K562 (cell line): ENCODE data around the gene C13orf46. TPM values are rescaled to one million over a fixed set of nuclear protein-coding genes. Genes with fewer than 3 reads are reported as not detected.

Experiments
- ATAC-seq: fragments of 200-7000 bp; cut with Tn5 transposase; 3 replicates; pipeline ENCODE4 v1.9.1; 2020; ENCODE audit warnings: moderate library complexity
- BruUV-seq: library from RNA; stranded (reverse); fragments of 400-500 nt; replicated peaks from 2 replicates; lab custom pipeline; 2021; lab: Mats Ljungman, UMichigan
- CTCF ChIA-PET: fragments of 300-600 bp; formaldehyde crosslinking; extraction: SDS; loops from one replicate; lab custom pipeline; 2021; ENCODE audit warnings: low intra/inter-chr PET ratio; lab: Yijun Ruan, JAX
- POLR2A ChIA-PET: fragments of 300-600, 350-650 bp; sonication (Branson Sonifier 250); formaldehyde crosslinking; extraction: SDS; loops from one replicate; lab custom pipeline; 2021; ENCODE audit warnings: antibody characterized with exemption, inconsistent platforms; lab: Yijun Ruan, JAX
- DNase-seq, 4 experiments: peaks; one replicate each; pipeline versions ENCODE4 v3.0.0 to v3.0.0-alpha.2; 2011 to 2018; ENCODE audit warnings: low spot score in 3 of 4, mixed read lengths in 3 of 4; ENCODE audit errors: extremely low read depth in 1 of 4
- FAIRE-seq: peaks from 2 replicates; lab custom pipeline; 2011; peaks lifted over from hg19 to GRCh38; lab: Jason Lieb, UNC
- H2AFZ ChIP-seq: 2 replicates; pipeline ENCODE4 v1.6.0; 2011; ENCODE audit warnings: low read depth, low read length, control low read depth, inconsistent platforms
- H3K27ac ChIP-seq: fragments of 200-600 bp; 3 replicates; pipeline ENCODE4 v1.8.0; 2011; ENCODE audit warnings: low read depth, mild to moderate bottlenecking, control low read depth, inconsistent platforms, low read length, moderate library complexity, mixed read lengths; ENCODE audit errors: extremely low read depth
- H3K27me3 ChIP-seq, 2 experiments: fragments of 300-600 bp in 1 of 2; 2 replicates in 1 of 2; 3 replicates in 1 of 2; pipeline versions ENCODE4 v1.6.0 to v1.8.0; 2011; ENCODE audit warnings: inconsistent platforms in 2 of 2, low read length in 2 of 2, mild to moderate bottlenecking in 1 of 2, mixed read lengths in 1 of 2, moderate library complexity in 1 of 2; ENCODE audit not compliant: control insufficient read depth in 2 of 2, insufficient read depth in 2 of 2
- H3K36me3 ChIP-seq: fragments of 300-600 bp; 3 replicates; pipeline ENCODE4 v1.8.0; 2011; ENCODE audit warnings: mild to moderate bottlenecking, low read length, inconsistent platforms; ENCODE audit not compliant: control insufficient read depth, insufficient read depth
- H3K4me1 ChIP-seq, 2 experiments: fragments of 200-600 bp in 1 of 2; replicated peaks in 1 of 2; 2 replicates in 1 of 2; 3 replicates in 1 of 2; pipeline versions ENCODE4 v1.5.1 to v1.8.0; 2011; ENCODE audit warnings: inconsistent platforms in 2 of 2, low read length in 2 of 2, mild to moderate bottlenecking in 1 of 2, mixed read lengths in 1 of 2, moderate library complexity in 1 of 2; ENCODE audit not compliant: control insufficient read depth in 2 of 2, insufficient read depth in 2 of 2
- H3K4me2 ChIP-seq: 2 replicates; pipeline ENCODE4 v1.6.1; 2011; ENCODE audit warnings: low read length, control low read depth, inconsistent platforms, mixed read lengths; ENCODE audit not compliant: insufficient read depth
- H3K4me3 ChIP-seq: fragments of 200-600 bp; sonication (generic), shearing (Covaris generic); 2 replicates; pipeline ENCODE4 v1.5.1; 2016; ENCODE audit warnings: control low read depth, inconsistent platforms
- H3K79me2 ChIP-seq: fragments of 200-600 bp; 3 replicates; pipeline ENCODE4 v1.8.0; 2011; ENCODE audit warnings: low read length, inconsistent platforms; ENCODE audit not compliant: control insufficient read depth, insufficient read depth
- H3K9ac ChIP-seq, 2 experiments: 2 replicates each; pipeline versions ENCODE4 v1.6.0 to v1.6.1; 2011; ENCODE audit warnings: low read depth in 2 of 2, low read length in 2 of 2, control low read depth in 1 of 2, inconsistent platforms in 1 of 2, mild to moderate bottlenecking in 1 of 2, mixed read lengths in 1 of 2; ENCODE audit not compliant: insufficient read depth in 1 of 2
- H3K9me1 ChIP-seq: one replicate; pipeline ENCODE4 v1.6.0; 2011; ENCODE audit warnings: inconsistent platforms, mild to moderate bottlenecking, low read length, moderate library complexity; ENCODE audit not compliant: control insufficient read depth, insufficient read depth
- H3K9me3 ChIP-seq: replicated peaks from 2 replicates; pipeline ENCODE4 v1.5.1; 2011; ENCODE audit warnings: low read depth, low read length, inconsistent platforms; ENCODE audit not compliant: control insufficient read depth, insufficient read depth
- H4K20me1 ChIP-seq: replicated peaks from 2 replicates; pipeline ENCODE4 v1.6.1; 2011; ENCODE audit warnings: low read length, inconsistent platforms, mixed read lengths; ENCODE audit not compliant: control insufficient read depth, insufficient read depth
- HLTF ChIP-seq: fragments of 450-650 bp; IDR thresholded peaks from 2 replicates; pipeline ENCODE4 v1.6.1; 2016
- ZNF316 ChIP-seq: fragments of 450-650 bp; IDR thresholded peaks from 2 replicates; pipeline ENCODE4 v1.6.1; 2016
- ZNF507 ChIP-seq: conservative IDR thresholded peaks from 2 replicates; pipeline ENCODE4 v1.6.1; 2017; ENCODE audit warnings: missing genetic modification characterization, missing compliant biosample characterization
- ZNF583 ChIP-seq: fragments of 250-450 bp; sonication (Bioruptor Pico); IDR thresholded peaks from 2 replicates; pipeline ENCODE4 v1.4.0; 2020
- WGBS: fragments of 100-300 bp; shearing (Covaris generic); methylation state at CpG from one replicate; pipeline ENCODE4 v1.1.6; 2016; ENCODE audit warnings: low coverage, mixed read lengths; ENCODE audit not compliant: insufficient coverage; ENCODE audit errors: missing lambda C conversion rate; 5-methylcytosine and 5-hydroxymethylcytosine counted together
- in situ Hi-C: fragments of 300-500 bp; cut with MboI; formaldehyde crosslinking; loops from 4 replicates; pipeline ENCODE4 v1.15.0; 2018; ENCODE audit warnings: inconsistent platforms, mixed read lengths
- intact Hi-C: fragments of 100-400 bp; cut with micrococcal nuclease; formaldehyde crosslinking; loops from 2 replicates; pipeline ENCODE4 v1.14.2; 2022
- polyA plus RNA-seq, 8 experiments: library from polyadenylated mRNA; depleted of rRNA in 4 of 8; stranded (reverse) in 5 of 8; unstranded in 3 of 8; fragments of >200 nt; fragmentation: Nextera tagmentation in 2 of 8; fragmentation: Illumina TruSeq in 1 of 8; extraction: Ambion mirVana in 2 of 8; extraction: Trizol in 1 of 8; gene quantifications; 2 replicates each; pipeline versions ENCODE4 v1.2.1 to v1.2.3, GENCODE V29; 2011 to 2014; ENCODE audit warnings: inconsistent platforms in 1 of 8, missing spikeins in 1 of 8
- total RNA-seq, 7 experiments: library from RNA; depleted of rRNA in 6 of 7; stranded (reverse); fragments of >200 nt in 6 of 7; fragmentation: Illumina TruSeq in 2 of 7; extraction: Trizol in 2 of 7; gene quantifications; 2 replicates each; pipeline versions ENCODE4 v1.2.1 to v1.2.3, GENCODE V29; 2011 to 2021; ENCODE audit warnings: low replicate concordance in 1 of 7

C13orf46 gene
- total and polyA plus RNA-seq, 9 of the 15 experiments (the other 6 are each of a cell fraction or from before 2014, with no cell fraction given), result 0.04 to 0.24 (median 0.05) TPM; not detected in 4

DNA sequence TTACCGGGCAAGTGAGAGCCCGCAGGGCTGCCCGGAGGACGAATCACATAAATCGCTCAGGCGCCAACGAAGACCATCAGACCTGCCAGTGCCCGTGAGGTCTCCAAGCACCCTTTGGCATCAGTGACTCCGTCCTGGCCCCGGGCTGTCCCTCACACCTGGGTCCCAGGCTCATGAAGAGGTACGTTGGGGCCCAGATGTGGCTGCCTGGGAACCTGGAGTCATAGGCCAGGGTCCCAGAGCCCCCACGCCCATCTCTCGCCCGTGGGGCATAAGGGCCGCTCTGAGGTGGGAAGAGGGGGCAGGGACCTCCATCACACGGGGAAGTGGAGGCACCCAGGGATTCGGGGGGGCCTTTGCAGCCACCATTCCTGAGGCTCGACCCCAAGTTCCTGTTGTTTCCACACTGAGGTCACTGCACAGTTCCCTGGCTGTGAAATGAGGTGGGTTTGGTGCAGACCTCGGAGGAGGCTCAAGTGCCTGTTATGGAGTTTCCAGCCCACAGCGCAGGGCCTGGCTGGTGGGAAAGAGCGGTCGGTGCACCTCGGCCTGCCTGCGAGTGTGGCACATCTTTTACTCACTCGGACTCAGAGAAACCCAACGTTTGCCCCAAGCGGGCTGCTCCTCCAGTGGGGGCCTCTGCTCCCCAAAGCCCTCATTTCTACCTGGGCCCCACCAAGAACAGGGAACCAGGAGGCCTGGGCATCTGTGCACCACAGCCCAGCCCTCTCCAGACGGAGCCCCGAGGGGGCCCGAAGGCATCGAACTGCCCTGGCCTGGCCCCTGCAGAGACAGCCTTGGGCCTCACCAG, 35.9 kb upstream of the C13orf46 start:
- Histone ChIP-seq H3K4me3 (no peak overlapping the region), H2AFZ (no peak overlapping the region), H3K9me1 (no peaks in the 10 kb centered on the region), H3K36me3 (peaks cover 26% of the 10 kb centered on the region; the same call in 2 of the 3 replicates), H3K9me3 (no peaks in the 10 kb centered on the region), H3K9ac (no peak overlapping the region), H3K4me1 (peaks cover 5 to 11% of the 10 kb centered on the region in 2 experiments; a peak in 4 of 5 replicates), H4K20me1 (no peaks in the 10 kb centered on the region), H3K27ac (no peak overlapping the region), H3K4me2 (no peak overlapping the region)
- no peak for DNase-seq
- ChIA-PET POLR2A (no interaction called here), CTCF (no interaction called here)
- no peak for ATAC-seq
- BruUV-seq, result no TSS peak
- intact Hi-C loops, result no loop called here
- 95% methylated on average over 18 of the region's 31 CpGs for WGBS
- no peak for TF ChIP-seq ZNF316
- TF ChIP-seq ZNF507 (tag), result no peak
- TF ChIP-seq, all 486 proteins: peak for 0
- H3K27me3 ChIP-seq, result no peaks in the 10 kb centered on the region
- in situ Hi-C loops, result no loop called here
- FAIRE-seq, result no peak
- H3K79me2 ChIP-seq, result no peaks in the 10 kb centered on the region; the same call in 2 of the 3 replicates

DNA sequence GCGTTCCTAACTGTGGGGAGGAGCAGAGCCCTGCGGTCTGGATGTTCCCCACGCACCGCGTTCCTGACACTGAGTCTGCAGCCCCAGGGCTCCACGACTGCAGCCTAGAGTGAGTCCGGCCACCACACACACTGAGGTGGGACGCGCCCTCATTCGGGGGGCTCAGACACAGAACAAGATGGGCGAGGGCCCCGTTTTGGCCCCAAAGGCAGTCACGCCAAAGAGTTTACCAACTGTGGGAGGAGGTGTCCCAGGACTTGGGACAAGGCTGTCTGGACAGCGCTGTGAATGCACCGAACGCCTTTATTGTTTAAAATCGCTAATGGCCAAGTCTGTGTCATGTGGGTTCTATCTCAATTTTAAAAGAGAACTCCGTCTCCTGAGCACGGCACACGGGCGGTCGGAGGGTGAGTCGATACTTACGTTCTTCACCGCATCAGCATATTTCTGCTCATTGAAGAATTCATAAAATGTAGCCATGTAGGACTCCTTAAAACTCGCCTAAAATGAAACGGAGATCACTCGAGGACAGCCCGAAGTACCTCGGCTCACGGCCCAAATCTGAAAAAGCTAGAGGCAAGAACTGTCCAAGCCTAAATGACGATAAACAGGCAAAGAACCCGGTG, 35.2 kb upstream of the C13orf46 start:
- in situ Hi-C loops, result no loop called here
- no peak for FAIRE-seq
- no peak for ATAC-seq

More for the DNA sequence above, 35.2 kb upstream of the C13orf46 start:
- BruUV-seq, result no TSS peak
- no peak for TF ChIP-seq ZNF583 (CRISPR knock-in tag)
- no peak for TF ChIP-seq HLTF
- ChIA-PET CTCF (no interaction called here), POLR2A (no interaction called here)
- Histone ChIP-seq H3K4me2 (no peak overlapping the region), H3K9me1 (no peaks in the 10 kb centered on the region), H3K27me3 (no peaks in the 10 kb centered on the region), H3K9me3 (no peaks in the 10 kb centered on the region), H3K79me2 (peaks cover 5% of the 10 kb centered on the region), H3K4me1 (peaks cover 5 to 15% of the 10 kb centered on the region in 2 experiments; a peak in 4 of 5 replicates), H4K20me1 (no peaks in the 10 kb centered on the region), H3K4me3 (no peak overlapping the region), H3K9ac (no peak overlapping the region), H3K36me3 (peaks cover 25% of the 10 kb centered on the region; the same call in 2 of the 3 replicates), H3K27ac (no peak overlapping the region), H2AFZ (no peak overlapping the region)
- intact Hi-C loops, result no loop called here
- 96% methylated on average over 16 of the region's 33 CpGs for WGBS
- DNase-seq, result no peak
